ENCODE results near the gene PAK2.

- TF ChIP-seq EZH2 (IDR thresholded peaks at IDR 0.05; ENCODE audit: borderline replicate concordance, low read length) (no peak), CTCF (conservative IDR thresholded peaks at IDR 0.05 in 1 of 2, IDR thresholded peaks at IDR 0.05 in 1 of 2; ENCODE audit: extremely low read depth in 1 of 2, insufficient read depth in 1 of 2, low read depth in 1 of 2, low read length in 2 of 2) (no peak)
These were observed 132.7 kb downstream of the PAK2 start for GRCh38 chr3:196872316-196872715.

Data from mammary epithelial cell (primary cell).